GM15510 (cell line): ENCODE measurements around the gene CREG2.

Experiments used
- POLR2A ChIP-seq: IDR thresholded peaks from 3 replicates; pipeline ENCODE4 v1.6.1; 2011; ENCODE audit warnings: borderline replicate concordance; ENCODE audit not compliant: insufficient read length; ENCODE audit errors: extremely low read depth

CREG2 gene

DNA sequence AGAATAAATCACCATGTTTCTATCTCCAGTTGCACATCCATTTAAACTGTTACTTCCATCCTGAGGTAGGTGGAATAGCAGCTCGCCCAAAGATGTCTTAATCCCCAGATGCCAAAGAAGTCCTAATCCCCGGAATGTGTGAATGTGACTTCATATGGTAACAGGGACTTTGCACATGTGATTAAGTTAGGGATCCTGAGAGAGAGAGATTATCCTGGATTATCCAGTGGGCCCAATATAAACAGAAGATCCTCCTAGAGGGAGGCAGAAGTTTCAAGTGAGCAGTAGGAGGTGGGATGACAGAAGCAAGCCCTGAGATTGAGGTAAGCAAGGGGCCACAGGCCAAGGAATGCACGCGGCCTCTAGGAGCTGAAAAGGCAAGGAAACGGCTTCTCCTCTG lies 19.8 kb downstream of the CREG2 start:
- TF ChIP-seq POLR2A, result no peak

DNA sequence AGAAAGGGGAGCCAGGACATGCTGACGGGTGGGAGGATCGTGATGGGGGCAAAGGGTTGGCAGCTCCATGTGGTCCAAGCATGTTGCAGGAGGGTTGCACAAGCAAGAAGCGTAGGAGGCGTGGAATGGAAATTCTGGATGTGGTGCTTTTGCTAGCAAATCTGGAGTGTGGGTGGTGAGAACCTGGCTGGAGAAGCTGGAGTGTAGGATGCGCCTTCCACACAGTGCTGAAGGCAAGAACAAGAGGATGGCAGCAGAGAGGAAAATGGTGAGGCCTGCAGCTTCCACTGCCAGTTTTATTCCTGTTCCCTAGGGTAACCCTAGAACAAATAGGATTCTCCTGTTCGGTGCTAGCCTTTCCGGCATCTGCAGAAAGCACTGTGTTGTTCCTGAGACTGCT lies 22.4 kb downstream of the CREG2 start:
- TF ChIP-seq POLR2A, result no peak

DNA sequence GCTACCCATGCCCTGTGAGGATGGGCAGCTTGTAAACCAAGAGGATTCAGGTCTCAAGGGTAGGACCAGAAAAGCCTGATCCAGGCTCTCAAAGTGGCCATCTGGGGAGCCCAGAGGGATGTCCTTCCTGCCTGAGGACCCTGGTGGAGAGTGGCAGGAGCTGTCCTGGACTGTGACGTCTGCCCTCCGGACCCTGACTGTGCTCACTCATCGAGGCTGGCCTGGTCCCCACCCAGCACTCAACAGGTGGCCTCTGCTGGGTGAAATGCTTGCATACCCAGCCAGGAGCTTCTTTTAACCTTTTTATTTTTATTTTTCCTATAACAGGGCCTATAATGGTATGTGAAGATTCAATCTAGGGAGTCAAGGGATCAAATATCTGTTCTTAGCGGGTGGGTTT lies 24.5 kb downstream of the CREG2 start:
- no peak for TF ChIP-seq POLR2A

DNA sequence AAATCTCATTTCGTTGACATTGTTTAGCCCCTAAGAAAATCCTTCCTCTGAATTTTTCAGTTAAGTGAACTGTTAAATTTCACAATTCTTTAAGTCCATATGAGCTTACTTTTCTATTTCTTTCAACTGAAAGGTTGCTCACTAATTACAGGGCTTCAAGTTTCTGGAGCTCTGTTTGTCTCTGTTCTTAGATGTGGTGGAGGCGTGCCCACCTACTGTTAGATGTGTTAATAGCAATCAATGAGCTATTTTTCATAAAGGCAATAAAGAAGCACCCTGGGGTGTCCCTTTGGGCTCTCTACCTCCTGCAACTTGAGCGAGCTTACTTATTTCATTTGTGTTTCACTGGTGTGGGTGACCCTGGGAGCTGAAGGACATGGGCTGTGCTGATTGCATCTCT lies 25.0 kb downstream of the CREG2 start:
- TF ChIP-seq POLR2A, result no peak

DNA sequence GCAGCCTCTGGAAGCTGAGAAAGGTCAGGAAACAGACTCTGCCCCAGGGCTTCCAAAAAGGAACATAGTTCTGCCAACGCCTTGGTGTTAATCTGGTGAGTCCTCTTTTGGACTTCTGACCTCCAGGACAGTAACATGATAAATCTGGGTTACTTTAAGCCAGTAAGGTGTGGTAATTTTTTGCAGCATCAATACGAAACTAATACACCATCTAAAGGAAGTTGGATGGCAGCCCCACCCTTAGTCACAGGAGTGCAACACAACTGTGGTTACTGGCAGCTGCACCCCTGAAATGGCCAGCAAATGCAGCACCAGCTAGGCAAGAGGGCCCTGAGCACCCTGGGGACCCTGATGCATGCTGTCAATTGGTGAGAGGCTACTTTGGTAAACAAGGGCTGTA lies 25.8 kb downstream of the CREG2 start:
- no peak for TF ChIP-seq POLR2A

DNA sequence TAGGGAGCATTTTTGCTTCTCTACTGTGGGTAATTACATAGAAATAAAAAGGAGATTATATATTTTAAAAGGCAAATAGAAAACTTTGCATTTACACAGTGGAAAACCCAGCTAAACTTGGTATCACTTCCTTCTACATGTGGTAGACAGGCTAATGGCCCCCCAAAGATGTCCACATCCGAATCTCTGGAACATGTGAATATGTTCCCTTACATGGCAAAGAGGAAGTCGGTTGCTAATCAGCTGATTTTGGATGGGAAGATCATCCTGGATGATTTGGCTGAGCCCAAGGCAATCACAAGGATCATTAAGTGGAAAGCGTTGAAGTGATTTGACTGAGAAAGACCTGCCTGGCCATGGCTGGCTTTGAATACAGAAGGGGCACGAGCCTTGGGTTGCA lies 26.2 kb downstream of the CREG2 start:
- TF ChIP-seq POLR2A, result no peak

DNA sequence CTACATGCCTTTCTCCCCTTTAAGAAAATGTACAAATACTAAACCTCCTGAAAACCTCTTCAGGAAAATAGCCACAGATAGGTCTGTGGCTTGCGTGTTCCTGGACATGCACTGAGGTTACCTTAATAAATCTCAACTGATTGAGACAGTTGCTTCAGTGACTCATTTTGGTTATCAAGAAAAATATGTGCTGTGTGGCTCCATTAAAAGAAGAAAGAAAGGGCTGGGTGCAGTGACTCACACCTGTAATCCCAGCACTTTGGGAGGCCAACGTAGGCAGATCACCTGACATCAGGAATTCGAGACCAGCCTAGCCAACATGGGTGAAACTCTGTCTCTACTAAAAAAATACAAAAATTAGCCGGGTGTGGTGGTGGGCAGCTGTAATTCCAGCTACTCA lies 27.1 kb downstream of the CREG2 start:
- TF ChIP-seq POLR2A, result no peak

DNA sequence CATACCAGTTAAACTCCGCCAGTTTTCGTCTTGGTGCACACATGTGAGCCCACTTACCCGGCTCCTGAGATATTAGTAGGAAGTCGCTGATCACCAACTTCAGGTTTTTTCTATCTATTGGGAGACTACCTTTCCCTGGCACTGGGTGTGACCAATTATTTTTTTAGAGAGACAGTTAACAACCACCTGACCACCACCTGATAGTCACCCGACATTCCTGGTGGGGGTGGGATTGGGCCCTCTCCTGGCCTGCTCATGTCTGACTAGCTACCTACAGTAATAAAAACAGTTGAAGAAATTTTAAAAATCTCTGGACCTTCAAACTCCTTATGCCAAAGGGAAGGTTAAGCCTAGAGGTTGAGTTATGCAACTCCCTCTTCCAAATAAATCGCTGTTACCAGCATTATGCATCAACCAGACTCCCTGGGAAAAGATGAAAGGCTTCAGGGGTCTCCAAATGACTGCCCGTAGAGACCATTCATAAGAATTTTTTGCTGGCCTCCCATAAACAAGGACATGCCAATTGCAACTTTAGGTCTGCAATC lies 27.8 kb downstream of the CREG2 start:
- TF ChIP-seq POLR2A, result no peak

DNA sequence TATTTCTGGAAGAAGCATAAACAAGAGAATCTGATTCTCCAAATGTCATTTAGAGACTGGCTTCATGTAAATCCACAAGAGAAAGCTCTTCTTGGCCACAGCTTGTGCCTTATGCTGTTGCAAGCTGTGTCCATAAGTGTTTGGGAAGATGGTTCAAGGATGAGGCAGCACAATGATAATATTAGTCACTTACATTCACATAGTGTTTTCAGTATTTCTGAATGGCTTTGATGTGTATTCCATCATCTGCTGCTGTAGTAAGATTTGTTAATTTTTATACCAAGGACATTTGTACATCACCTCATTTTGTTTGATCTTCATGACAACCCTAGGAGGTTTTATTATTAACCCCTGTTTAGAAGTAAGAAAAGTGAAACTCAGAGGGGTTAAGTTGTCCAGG lies 29.9 kb downstream of the CREG2 start:
- no peak for TF ChIP-seq POLR2A

DNA sequence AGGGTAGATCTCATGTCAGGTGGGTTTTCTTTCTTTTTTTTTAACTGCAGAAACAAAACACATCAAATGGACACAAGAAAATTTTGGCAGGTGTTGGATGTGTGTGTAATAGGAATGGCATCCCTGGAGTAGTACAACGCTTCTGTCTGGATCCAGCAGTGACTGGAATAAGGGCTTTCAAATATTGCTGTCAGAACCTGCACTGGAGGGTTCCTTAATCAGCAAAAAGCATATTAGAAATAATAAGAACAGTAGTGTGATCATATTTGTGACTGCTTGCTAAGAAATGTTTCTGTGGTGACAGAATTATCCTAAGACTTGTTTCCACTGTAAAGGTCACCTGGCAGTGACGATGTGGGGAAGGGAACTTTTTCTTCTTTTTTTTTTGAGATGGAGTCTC lies 30.8 kb downstream of the CREG2 start:
- no peak for TF ChIP-seq POLR2A

DNA sequence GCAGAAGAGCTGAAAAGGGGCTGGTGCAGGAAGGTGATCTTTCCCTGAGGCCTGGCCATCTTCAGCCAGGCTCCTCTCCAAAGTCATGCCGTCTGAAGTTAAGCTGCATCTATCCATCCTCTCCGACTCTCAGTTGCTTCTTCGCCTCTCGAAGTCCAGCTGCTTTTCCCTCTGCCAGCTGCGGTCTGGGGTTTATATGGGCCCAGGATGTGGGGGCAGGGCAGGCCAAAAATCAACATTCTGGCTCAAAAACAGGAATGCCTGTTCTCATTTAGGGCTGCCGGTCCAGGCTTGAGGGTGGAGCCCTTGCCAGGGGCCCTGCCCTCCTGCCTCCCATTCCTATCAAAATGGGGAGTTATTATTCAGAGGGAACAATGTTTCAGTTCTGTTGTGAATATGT lies 31.2 kb downstream of the CREG2 start:
- TF ChIP-seq POLR2A, result no peak

DNA sequence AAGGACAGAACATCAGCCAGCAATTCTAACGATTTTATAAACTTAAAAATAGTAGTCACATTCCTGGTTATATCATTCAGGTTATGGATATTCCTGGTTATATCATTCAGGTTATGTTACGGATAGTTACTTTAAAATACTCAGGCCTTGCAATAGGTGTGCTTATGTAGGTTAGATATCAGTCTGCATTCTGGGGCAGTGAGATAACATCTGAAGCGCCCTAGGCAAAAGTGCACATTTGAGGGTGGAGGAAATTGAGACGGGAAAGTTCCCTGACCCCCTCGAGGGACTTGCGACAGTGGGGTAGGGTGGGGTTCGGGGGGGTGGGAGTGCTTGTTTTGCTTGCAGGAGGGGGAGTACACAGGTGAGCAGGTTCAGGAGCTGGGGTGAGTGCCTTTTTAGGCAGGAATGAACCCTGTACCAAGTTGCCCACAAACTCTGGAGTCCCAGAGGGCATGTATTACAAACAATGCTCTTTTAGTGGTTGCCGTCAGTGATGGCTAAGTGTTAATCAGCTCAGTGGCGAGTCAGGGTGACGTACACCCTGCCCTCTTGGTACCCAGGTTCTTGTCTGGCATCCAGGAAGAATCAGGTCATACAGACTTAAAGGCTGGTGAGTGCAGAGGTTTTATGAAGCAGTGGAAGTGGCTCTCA lies 31.8 kb downstream of the CREG2 start:
- TF ChIP-seq POLR2A, result no peak

DNA sequence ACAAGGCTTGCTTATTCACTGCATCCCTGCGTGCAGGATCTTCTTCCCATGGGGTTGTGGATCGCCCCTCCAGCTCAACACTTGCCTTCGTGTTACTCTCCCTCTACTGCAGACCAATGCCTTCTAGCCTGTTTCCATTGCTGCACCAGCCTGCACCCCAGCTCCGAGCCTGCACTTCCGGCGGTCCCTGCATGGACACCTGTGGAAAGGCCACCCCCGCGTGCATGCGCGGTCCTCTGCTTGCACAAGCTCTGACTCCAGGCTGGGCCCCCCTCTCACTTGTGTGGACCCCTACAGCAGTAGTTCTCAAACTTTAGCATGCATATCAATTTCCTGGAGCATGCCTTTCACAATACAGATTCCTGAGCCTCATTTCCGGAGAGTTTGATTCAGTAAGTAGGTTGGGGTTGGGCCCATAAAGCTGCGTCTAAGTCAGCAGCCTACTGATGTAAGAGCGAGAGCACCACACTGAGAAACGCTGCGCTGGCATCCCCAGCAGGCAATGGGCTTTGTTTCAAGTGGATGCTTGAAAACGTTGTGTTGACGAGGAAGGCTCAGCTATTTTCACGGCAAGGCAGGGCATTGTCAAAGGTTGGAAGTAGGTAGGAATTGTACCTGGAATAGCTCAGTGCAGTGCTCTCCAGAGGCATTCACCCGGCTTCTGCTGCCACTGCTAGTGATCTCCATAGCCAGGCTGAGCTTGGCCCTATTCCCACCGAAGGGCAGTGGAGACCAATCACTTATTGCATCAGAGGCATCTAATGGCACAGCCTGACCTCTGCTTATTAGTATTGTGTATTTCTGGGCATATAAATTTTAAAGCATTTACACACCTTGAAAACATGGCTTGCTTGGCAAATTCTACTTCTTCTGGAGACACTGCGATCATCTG lies 32.6 kb downstream of the CREG2 start:
- TF ChIP-seq POLR2A, result no peak

DNA sequence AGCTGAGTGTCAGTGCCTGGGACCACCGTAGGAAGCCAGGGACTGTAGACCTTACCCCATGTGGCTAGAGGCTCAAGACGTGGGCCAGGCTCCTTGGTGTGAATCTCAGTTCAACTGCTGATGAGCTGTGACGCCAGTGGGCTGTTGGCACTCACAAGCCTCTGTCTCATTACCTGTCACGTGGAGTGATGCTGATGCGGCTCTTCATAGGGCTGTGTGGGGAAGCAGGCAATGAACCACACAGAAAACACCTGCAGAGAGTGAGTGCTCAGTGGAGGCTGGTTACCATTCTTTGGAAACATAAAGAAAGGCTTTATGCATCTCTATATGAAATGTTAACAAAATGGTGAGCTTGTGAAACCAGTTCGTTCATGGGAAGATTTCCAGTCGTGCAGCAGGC lies 36.1 kb downstream of the CREG2 start:
- no peak for TF ChIP-seq POLR2A

DNA sequence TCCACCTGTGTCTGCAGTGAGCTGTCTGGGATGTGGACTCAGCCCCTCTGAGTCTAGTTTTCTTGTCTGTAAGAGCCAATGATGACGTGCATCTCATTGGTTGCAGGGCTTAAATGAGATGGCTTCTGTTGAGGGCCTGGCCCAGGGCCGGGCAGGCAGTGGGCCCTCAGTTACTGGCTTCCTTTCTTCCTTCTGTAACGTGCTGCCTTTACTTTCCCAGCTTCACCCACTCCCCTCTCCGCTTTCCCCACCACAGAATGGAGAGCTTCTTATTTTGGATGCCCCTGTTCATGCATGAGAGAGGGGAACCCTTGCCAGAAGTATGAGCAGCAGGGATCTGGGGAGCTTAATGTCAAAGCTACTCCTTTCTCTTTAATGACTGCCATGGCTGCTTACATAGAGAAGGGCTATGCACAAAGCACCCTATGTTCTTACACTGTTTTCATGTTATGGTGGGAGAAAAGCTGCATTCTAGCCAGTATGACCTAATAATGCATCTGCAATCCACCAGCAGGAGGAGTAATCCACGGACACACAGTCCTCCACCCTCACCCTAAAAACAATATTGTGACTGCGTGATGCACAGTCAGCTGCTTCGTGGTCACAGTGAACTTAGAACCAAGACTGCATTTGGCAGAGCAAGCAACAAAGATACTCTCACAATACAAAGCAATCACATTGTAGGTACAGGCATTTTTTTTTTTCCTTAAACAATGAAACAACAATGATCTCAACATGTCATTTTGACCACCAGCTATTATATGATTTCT lies 37.2 kb downstream of the CREG2 start:
- TF ChIP-seq POLR2A, result no peak
